HCT116 (cell line): ENCODE measurements around the gene POLR1A. TPM values are rescaled to one million over a fixed set of nuclear protein-coding genes. Genes with fewer than 3 reads are reported as not detected.

Experiments
- ATAC-seq: fragments of 200-7000 bp; cut with Tn5 transposase; 2 replicates; pipeline ENCODE4 v1.9.1; 2020; ENCODE audit warnings: mild to moderate bottlenecking, moderate library complexity
- BruUV-seq: library from RNA; stranded (reverse); fragments of 400-500 nt; replicated peaks from 2 replicates; lab custom pipeline; 2021; lab: Mats Ljungman, UMichigan
- CTCF ChIA-PET: fragments of 300-600 bp; sonication (Branson Sonifier 250); formaldehyde crosslinking; loops from one replicate; lab custom pipeline; 2021; ENCODE audit warnings: antibody characterized with exemption; lab: Charles Lee
- POLR2A ChIA-PET: fragments of 300-600, 350-600 bp; sonication (Branson Sonifier 250); formaldehyde crosslinking; loops from one replicate; lab custom pipeline; 2021; ENCODE audit warnings: antibody characterized with exemption; lab: Charles Lee
- RAD21 ChIA-PET, 2 experiments: fragments of 300-600 bp; sonication (Branson Sonifier 250); formaldehyde crosslinking; loops; one replicate each; lab custom pipeline; 2023; ENCODE audit warnings: low total read pairs in 2 of 2; ENCODE audit not compliant: uncharacterized antibody in 2 of 2, unreplicated experiment in 2 of 2, low non-redundant PET in 1 of 2; lab: Charles Lee
- DNase-seq: peaks from one replicate; pipeline ENCODE4 v3.0.0-alpha.2; 2010; ENCODE audit warnings: low read depth, low spot score
- H2AFZ ChIP-seq: fragments of 200-600 bp; shearing (Covaris generic), sonication (generic); 2 replicates; pipeline ENCODE4 v1.6.1; 2017; ENCODE audit warnings: low read depth, mixed run types, mixed read lengths, antibody characterized with exemption, low read length; ENCODE audit not compliant: poor library complexity, severe bottlenecking
- H3K27ac ChIP-seq: 2 replicates; pipeline ENCODE4 v1.5.1; 2012; ENCODE audit warnings: low read depth, low read length
- H3K27me3 ChIP-seq: fragments of 200-600 bp; sonication (generic); 2 replicates; pipeline ENCODE4 v1.6.1; 2016; ENCODE audit warnings: mixed run types, low read length, mixed read lengths; ENCODE audit not compliant: insufficient read depth
- H3K36me3 ChIP-seq, 2 experiments: fragments of 200-500 bp in 1 of 2; fragments of 200-600 bp in 1 of 2; sonication (Bioruptor generic) in 1 of 2; sonication (generic) in 1 of 2; 2 replicates each; pipeline versions ENCODE4 v1.5.1 to v1.6.1; 2014 to 2016; ENCODE audit warnings: low read length in 2 of 2, inconsistent platforms in 1 of 2, mixed read lengths in 1 of 2, mixed run types in 1 of 2; ENCODE audit not compliant: insufficient read depth in 2 of 2, control insufficient read depth in 1 of 2
- H3K4me1 ChIP-seq, 2 experiments: fragments of 200-600 bp in 1 of 2; sonication (generic) in 1 of 2; 2 replicates each; pipeline versions ENCODE4 v1.5.1 to v1.6.1; 2012 to 2017; ENCODE audit warnings: low read length in 2 of 2, inconsistent platforms in 1 of 2, mild to moderate bottlenecking in 1 of 2, mixed read lengths in 1 of 2, mixed run types in 1 of 2, moderate library complexity in 1 of 2; ENCODE audit not compliant: insufficient read depth in 2 of 2, control insufficient read depth in 1 of 2
- H3K4me2 ChIP-seq: fragments of 200-600 bp; sonication (generic); 2 replicates; pipeline ENCODE4 v1.6.1; 2017; ENCODE audit warnings: mixed run types, low read length, mixed read lengths
- H3K4me3 ChIP-seq, 2 experiments: fragments of 200-600 bp in 1 of 2; sonication (generic) in 1 of 2; replicated peaks in 1 of 2; 2 replicates each; pipeline ENCODE4 v1.5.1; 2011 to 2016; ENCODE audit warnings: low read length in 2 of 2, control low read depth in 1 of 2, low read depth in 1 of 2, mild to moderate bottlenecking in 1 of 2, mixed read lengths in 1 of 2, mixed run types in 1 of 2
- H3K79me2 ChIP-seq: fragments of 200-600 bp; sonication (generic); 2 replicates; pipeline ENCODE4 v1.6.1; 2017; ENCODE audit warnings: mild to moderate bottlenecking, mixed run types, low read length, moderate library complexity, mixed read lengths; ENCODE audit not compliant: insufficient read depth
- H3K9ac ChIP-seq: fragments of 200-600 bp; sonication (generic); 2 replicates; pipeline ENCODE4 v1.6.1; 2016; ENCODE audit warnings: low read length, mixed read lengths
- H3K9me2 ChIP-seq: fragments of 200-600 bp; sonication (generic), shearing (Covaris generic); 2 replicates; pipeline ENCODE4 v1.6.1; 2017; ENCODE audit warnings: mixed run types, mild to moderate bottlenecking, moderate library complexity; ENCODE audit not compliant: insufficient read depth
- H3K9me3 ChIP-seq, 2 experiments: fragments of 200-500 bp in 1 of 2; fragments of 200-600 bp in 1 of 2; sonication (Bioruptor generic) in 1 of 2; sonication (generic) in 1 of 2; 2 replicates each; pipeline ENCODE4 v1.6.1; 2014 to 2017; ENCODE audit warnings: low read length in 2 of 2, mixed read lengths in 2 of 2, inconsistent platforms in 1 of 2, low read depth in 1 of 2, mild to moderate bottlenecking in 1 of 2, mixed run types in 1 of 2, moderate library complexity in 1 of 2; ENCODE audit not compliant: control insufficient read depth in 1 of 2, insufficient read depth in 1 of 2
- H4K20me1 ChIP-seq: fragments of 200-600 bp; sonication (generic), shearing (Covaris generic); 2 replicates; pipeline ENCODE4 v1.6.1; 2017; ENCODE audit warnings: mixed run types, mild to moderate bottlenecking, moderate library complexity; ENCODE audit not compliant: insufficient read depth
- CEBPB ChIP-seq: IDR thresholded peaks from 2 replicates; pipeline ENCODE4 v1.6.1; 2012; ENCODE audit warnings: low read depth
- ELF1 ChIP-seq: IDR thresholded peaks from 2 replicates; pipeline ENCODE4 v1.6.1; 2012; ENCODE audit warnings: low read depth, borderline replicate concordance
- EZH2 ChIP-seq: fragments of 200-600 bp; sonication (generic); IDR thresholded peaks from 2 replicates; pipeline ENCODE4 v1.6.1; 2017; ENCODE audit warnings: antibody characterized with exemption, mixed run types
- FOSL1 ChIP-seq: IDR thresholded peaks from 2 replicates; pipeline ENCODE4 v1.6.1; 2012; ENCODE audit warnings: low read depth
- JUND ChIP-seq: IDR thresholded peaks from 2 replicates; pipeline ENCODE4 v1.6.1; 2012
- POLR2A ChIP-seq: IDR thresholded peaks from 2 replicates; pipeline ENCODE4 v1.7.0; 2011; ENCODE audit warnings: borderline replicate concordance; ENCODE audit not compliant: insufficient read depth, insufficient read length; ENCODE audit errors: extremely low read depth
- SIN3A ChIP-seq: IDR thresholded peaks from 2 replicates; pipeline ENCODE4 v1.6.1; 2012; ENCODE audit warnings: low read depth
- TCF7L2 ChIP-seq: IDR thresholded peaks from 2 replicates; pipeline ENCODE4 v1.7.0; 2011; ENCODE audit warnings: borderline replicate concordance, inconsistent platforms; ENCODE audit not compliant: insufficient read depth, insufficient read length; ENCODE audit errors: extremely low read depth
- YY1 ChIP-seq: IDR thresholded peaks from 2 replicates; pipeline ENCODE4 v1.6.1; 2011; ENCODE audit warnings: low read length, low read depth, moderate library complexity, mild to moderate bottlenecking; ENCODE audit not compliant: insufficient replicate concordance; ENCODE audit errors: extremely low read depth
- ZFX ChIP-seq: fragments of 450-650 bp; IDR thresholded peaks from 2 replicates; pipeline ENCODE4 v1.6.1; 2017
- intact Hi-C: fragments of 100-400 bp; cut with micrococcal nuclease; formaldehyde crosslinking; loops from 2 replicates; pipeline ENCODE4 v1.10.0; 2022
- total RNA-seq: library from RNA; stranded (reverse); gene quantifications from one replicate; pipeline ENCODE4 v1.2.1, GENCODE V29; 2021; ENCODE audit not compliant: unreplicated experiment
- TF ChIP-seq, protein P1 (sequence below): IDR thresholded peaks from 2 replicates; pipeline ENCODE4 v1.6.1; 2012
- TF ChIP-seq, protein P2 (sequence below): IDR thresholded peaks from 2 replicates; pipeline ENCODE4 v1.6.1; 2011; ENCODE audit warnings: mild to moderate bottlenecking, low read length, moderate library complexity; ENCODE audit not compliant: insufficient replicate concordance; ENCODE audit errors: extremely low read depth

The POLR1A gene
- total RNA-seq, 1 experiment from 2014 or later = 46.6 TPM

DNA sequence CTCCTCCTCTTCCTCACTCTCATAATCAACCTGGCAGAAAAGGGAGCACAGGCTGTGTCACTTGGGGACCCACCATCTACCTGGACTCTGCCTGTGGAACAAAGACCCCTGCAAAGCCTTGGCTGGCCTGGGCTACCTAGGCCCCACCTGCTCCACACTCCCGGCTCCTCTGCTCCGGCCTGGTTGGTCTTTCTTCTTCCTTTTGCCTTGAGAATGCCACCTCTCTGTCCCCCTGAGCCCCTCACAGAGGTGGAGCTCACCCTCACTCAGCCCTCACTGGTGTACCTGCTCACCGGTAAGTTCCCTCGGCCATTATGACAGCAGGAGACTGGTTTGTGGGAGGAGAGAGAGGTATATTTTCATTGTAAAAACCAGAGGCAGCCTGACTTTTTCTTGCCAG is 74.1 kb downstream of the POLR1A start:
- H3K27me3 ChIP-seq = no peaks in the 10 kb centered on the region
- ChIA-PET RAD21 (no interaction called here), CTCF (no interaction called here), POLR2A (no interaction called here)
- TF ChIP-seq, protein P1, sequence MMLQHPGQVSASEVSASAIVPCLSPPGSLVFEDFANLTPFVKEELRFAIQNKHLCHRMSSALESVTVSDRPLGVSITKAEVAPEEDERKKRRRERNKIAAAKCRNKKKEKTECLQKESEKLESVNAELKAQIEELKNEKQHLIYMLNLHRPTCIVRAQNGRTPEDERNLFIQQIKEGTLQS = no peak
- no peak for TF ChIP-seq CEBPB
- no peak for TF ChIP-seq YY1
- no peak for TF ChIP-seq FOSL1
- TF ChIP-seq ELF1 = no peak
- TF ChIP-seq POLR2A = no peak
- TF ChIP-seq JUND = no peak
- TF ChIP-seq SIN3A = no peak
- no peak for TF ChIP-seq ZFX
- no peak for TF ChIP-seq EZH2
- no peak for TF ChIP-seq TCF7L2
- TF ChIP-seq, protein P2, sequence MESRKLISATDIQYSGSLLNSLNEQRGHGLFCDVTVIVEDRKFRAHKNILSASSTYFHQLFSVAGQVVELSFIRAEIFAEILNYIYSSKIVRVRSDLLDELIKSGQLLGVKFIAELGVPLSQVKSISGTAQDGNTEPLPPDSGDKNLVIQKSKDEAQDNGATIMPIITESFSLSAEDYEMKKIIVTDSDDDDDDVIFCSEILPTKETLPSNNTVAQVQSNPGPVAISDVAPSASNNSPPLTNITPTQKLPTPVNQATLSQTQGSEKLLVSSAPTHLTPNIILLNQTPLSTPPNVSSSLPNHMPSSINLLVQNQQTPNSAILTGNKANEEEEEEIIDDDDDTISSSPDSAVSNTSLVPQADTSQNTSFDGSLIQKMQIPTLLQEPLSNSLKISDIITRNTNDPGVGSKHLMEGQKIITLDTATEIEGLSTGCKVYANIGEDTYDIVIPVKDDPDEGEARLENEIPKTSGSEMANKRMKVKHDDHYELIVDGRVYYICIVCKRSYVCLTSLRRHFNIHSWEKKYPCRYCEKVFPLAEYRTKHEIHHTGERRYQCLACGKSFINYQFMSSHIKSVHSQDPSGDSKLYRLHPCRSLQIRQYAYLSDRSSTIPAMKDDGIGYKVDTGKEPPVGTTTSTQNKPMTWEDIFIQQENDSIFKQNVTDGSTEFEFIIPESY = no peak
- no peak overlapping the region for H3K9ac ChIP-seq
- DNase-seq = no peak
- intact Hi-C loops = no loop called here
- no peaks in the 10 kb centered on the region for H3K9me2 ChIP-seq
- H3K4me2 ChIP-seq = no peak overlapping the region
- H3K79me2 ChIP-seq = no peaks in the 10 kb centered on the region
- H4K20me1 ChIP-seq = no peaks in the 10 kb centered on the region
- H3K4me1 ChIP-seq = no peaks in the 10 kb centered on the region
- no peak overlapping the region for H2AFZ ChIP-seq
- H3K27ac ChIP-seq = no peak overlapping the region
- BruUV-seq = no TSS peak
- H3K4me3 ChIP-seq = no peak overlapping the region
- H3K36me3 ChIP-seq = peaks cover 42 to 57% of the 10 kb centered on the region in 2 experiments; a peak in 3 of 4 replicates
- no peak for ATAC-seq
- no peaks in the 10 kb centered on the region for H3K9me3 ChIP-seq
